ENCODE measurements around the gene POGK.

Gene POGK

GRCh38 chr1:166811691-166812090, 27.6 kb upstream of the POGK start:
- H3K9me2 ChIP-seq (replicated peaks; ENCODE audit: insufficient read depth, low read length), result no peaks in the 10 kb centered on the region
- H3K36me3 ChIP-seq (ENCODE audit: low read length), result no peaks in the 10 kb centered on the region
- no peaks in the 10 kb centered on the region for H3K27me3 ChIP-seq (ENCODE audit: low read length)
- no peak overlapping the region for H3K9ac ChIP-seq (ENCODE audit: low read length)
- no peak overlapping the region for H2AFZ ChIP-seq (ENCODE audit: low read depth, low read length, severe bottlenecking)
- H3K9me3 ChIP-seq (ENCODE audit: insufficient read depth, low read length), result peaks cover 7% of the 10 kb centered on the region; the same call in 1 of the 2 replicates
- no peaks in the 10 kb centered on the region for H3F3A ChIP-seq (ENCODE audit: insufficient read depth)
- H3K4me2 ChIP-seq (ENCODE audit: low read depth, low read length, poor library complexity, severe bottlenecking), result no peak overlapping the region
- TF ChIP-seq EZH2phosphoT487 (conservative IDR thresholded peaks at IDR 0.05; ENCODE audit: low read length) (no peak), CTCF (IDR thresholded peaks at IDR 0.05; ENCODE audit: insufficient read depth, low read length, poor library complexity, severe bottlenecking) (no peak)
- no peaks in the 10 kb centered on the region for H4K20me1 ChIP-seq (ENCODE audit: low read depth, low read length)
- no peak overlapping the region for H3K27ac ChIP-seq (ENCODE audit: low read depth, low read length)
- no peaks in the 10 kb centered on the region for H3K79me2 ChIP-seq (ENCODE audit: insufficient read depth, low read length)
- H3K4me3 ChIP-seq (ENCODE audit: insufficient read depth, low read length, poor library complexity, severe bottlenecking), result no peak overlapping the region

GRCh38 chr1:166813508-166814223, 25.6 kb upstream of the POGK start:
- Histone ChIP-seq H3K36me3 (ENCODE audit: low read length) (no peaks in the 10 kb centered on the region), H3K9me3 (ENCODE audit: insufficient read depth, low read length) (peaks cover 8% of the 10 kb centered on the region; the same call in 1 of the 2 replicates), H3K4me2 (ENCODE audit: low read depth, low read length, poor library complexity, severe bottlenecking) (no peak overlapping the region), H3K27me3 (ENCODE audit: low read length) (no peaks in the 10 kb centered on the region), H3K9me2 (replicated peaks; ENCODE audit: insufficient read depth, low read length) (no peaks in the 10 kb centered on the region), H2AFZ (ENCODE audit: low read depth, low read length, severe bottlenecking) (no peak overlapping the region), H4K20me1 (ENCODE audit: low read depth, low read length) (no peaks in the 10 kb centered on the region), H3K27ac (ENCODE audit: low read depth, low read length) (no peak overlapping the region), H3K4me3 (ENCODE audit: insufficient read depth, low read length, poor library complexity, severe bottlenecking) (no peak overlapping the region), H3F3A (ENCODE audit: insufficient read depth) (no peaks in the 10 kb centered on the region), H3K9ac (ENCODE audit: low read length) (no peak overlapping the region), H3K79me2 (ENCODE audit: insufficient read depth, low read length) (no peaks in the 10 kb centered on the region)
- TF ChIP-seq CTCF (IDR thresholded peaks at IDR 0.05; ENCODE audit: insufficient read depth, low read length, poor library complexity, severe bottlenecking), result no peak
- TF ChIP-seq EZH2phosphoT487 (conservative IDR thresholded peaks at IDR 0.05; ENCODE audit: low read length), result no peak

GRCh38 chr1:166814611-166815010, 24.7 kb upstream of the POGK start:
- Histone ChIP-seq H2AFZ (ENCODE audit: low read depth, low read length, severe bottlenecking) (no peak overlapping the region), H3K9me2 (replicated peaks; ENCODE audit: insufficient read depth, low read length) (no peaks in the 10 kb centered on the region), H4K20me1 (ENCODE audit: low read depth, low read length) (no peaks in the 10 kb centered on the region), H3K79me2 (ENCODE audit: insufficient read depth, low read length) (no peaks in the 10 kb centered on the region), H3F3A (ENCODE audit: insufficient read depth) (no peaks in the 10 kb centered on the region), H3K4me2 (ENCODE audit: low read depth, low read length, poor library complexity, severe bottlenecking) (no peak overlapping the region), H3K27me3 (ENCODE audit: low read length) (no peaks in the 10 kb centered on the region), H3K36me3 (ENCODE audit: low read length) (no peaks in the 10 kb centered on the region), H3K27ac (ENCODE audit: low read depth, low read length) (no peak overlapping the region), H3K9me3 (ENCODE audit: insufficient read depth, low read length) (peaks cover 8% of the 10 kb centered on the region; the same call in 1 of the 2 replicates), H3K4me3 (ENCODE audit: insufficient read depth, low read length, poor library complexity, severe bottlenecking) (no peak overlapping the region), H3K9ac (ENCODE audit: low read length) (no peak overlapping the region)
- no peak for TF ChIP-seq EZH2phosphoT487 (conservative IDR thresholded peaks at IDR 0.05; ENCODE audit: low read length)
- TF ChIP-seq CTCF (IDR thresholded peaks at IDR 0.05; ENCODE audit: insufficient read depth, low read length, poor library complexity, severe bottlenecking), result no peak
